Measurements from ENCODE around the gene MRM2.

- TF ChIP-seq, protein P1, sequence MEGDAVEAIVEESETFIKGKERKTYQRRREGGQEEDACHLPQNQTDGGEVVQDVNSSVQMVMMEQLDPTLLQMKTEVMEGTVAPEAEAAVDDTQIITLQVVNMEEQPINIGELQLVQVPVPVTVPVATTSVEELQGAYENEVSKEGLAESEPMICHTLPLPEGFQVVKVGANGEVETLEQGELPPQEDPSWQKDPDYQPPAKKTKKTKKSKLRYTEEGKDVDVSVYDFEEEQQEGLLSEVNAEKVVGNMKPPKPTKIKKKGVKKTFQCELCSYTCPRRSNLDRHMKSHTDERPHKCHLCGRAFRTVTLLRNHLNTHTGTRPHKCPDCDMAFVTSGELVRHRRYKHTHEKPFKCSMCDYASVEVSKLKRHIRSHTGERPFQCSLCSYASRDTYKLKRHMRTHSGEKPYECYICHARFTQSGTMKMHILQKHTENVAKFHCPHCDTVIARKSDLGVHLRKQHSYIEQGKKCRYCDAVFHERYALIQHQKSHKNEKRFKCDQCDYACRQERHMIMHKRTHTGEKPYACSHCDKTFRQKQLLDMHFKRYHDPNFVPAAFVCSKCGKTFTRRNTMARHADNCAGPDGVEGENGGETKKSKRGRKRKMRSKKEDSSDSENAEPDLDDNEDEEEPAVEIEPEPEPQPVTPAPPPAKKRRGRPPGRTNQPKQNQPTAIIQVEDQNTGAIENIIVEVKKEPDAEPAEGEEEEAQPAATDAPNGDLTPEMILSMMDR (conservative IDR thresholded peaks at IDR 0.05), result no peak
- TF ChIP-seq ZFX (IDR thresholded peaks at IDR 0.05), result no peak
Measured at GRCh38 chr7:2279896-2280295, 37.9 kb upstream of the MRM2 start.

All from C4-2B (cell line).